Left kidney (tissue), 2 donors: ENCODE data around the gene TMC4. TPM values are rescaled to one million over a fixed set of nuclear protein-coding genes. Genes with fewer than 3 reads are reported as not detected.
A peak's percentile ranks its signal among the peaks of the same experiment; 100 is the strongest.

Experiments used
- DNase-seq: peaks from one replicate; pipeline ENCODE4 v3.0.0-alpha.2; 2013
- polyA plus RNA-seq: library from polyadenylated mRNA; unstranded; fragments of 120-200 nt; gene quantifications from one replicate; pipeline ENCODE4 v1.2.1, GENCODE V29; 2013; ENCODE audit not compliant: insufficient read length

TMC4 gene
- polyA plus RNA-seq, 1 donor: 32.3 TPM

DNA sequence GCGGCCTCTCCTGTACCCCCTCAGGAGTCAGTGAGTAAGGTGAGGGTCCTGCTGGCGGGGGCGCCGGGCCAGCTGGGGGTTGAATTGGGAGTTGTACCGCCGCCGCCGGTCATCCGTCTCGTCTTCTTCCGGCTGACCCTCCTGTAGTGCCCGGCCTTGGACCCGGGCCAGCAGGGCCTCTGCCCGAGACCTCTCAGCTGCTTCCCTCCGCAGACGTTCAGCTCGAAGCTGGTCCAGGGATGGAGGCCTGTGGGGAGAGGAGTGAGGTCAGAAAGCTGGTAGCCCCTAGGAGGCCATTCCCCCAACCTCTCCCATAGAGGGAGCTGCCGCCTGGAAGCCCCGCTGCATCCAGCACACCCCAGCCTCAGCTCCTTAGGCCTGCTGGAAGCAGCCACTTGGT is 17.3 kb downstream of the TMC4 start:
- DNase-seq: no peak

GRCh38 chr19:54154603-54155345 is 18.2 kb downstream of the TMC4 start:
- no peak for DNase-seq

- no peak for DNase-seq
These were observed 19.1 kb downstream of the TMC4 start for GRCh38 chr19:54153731-54154326.

GRCh38 chr19:54152878-54153524 is 20.0 kb downstream of the TMC4 start:
- no peak for DNase-seq

GRCh38 chr19:54152267-54152666 is 20.7 kb downstream of the TMC4 start:
- no peak for DNase-seq

- no peak for DNase-seq
These were observed 21.5 kb downstream of the TMC4 start for GRCh38 chr19:54151362-54152035.

DNA sequence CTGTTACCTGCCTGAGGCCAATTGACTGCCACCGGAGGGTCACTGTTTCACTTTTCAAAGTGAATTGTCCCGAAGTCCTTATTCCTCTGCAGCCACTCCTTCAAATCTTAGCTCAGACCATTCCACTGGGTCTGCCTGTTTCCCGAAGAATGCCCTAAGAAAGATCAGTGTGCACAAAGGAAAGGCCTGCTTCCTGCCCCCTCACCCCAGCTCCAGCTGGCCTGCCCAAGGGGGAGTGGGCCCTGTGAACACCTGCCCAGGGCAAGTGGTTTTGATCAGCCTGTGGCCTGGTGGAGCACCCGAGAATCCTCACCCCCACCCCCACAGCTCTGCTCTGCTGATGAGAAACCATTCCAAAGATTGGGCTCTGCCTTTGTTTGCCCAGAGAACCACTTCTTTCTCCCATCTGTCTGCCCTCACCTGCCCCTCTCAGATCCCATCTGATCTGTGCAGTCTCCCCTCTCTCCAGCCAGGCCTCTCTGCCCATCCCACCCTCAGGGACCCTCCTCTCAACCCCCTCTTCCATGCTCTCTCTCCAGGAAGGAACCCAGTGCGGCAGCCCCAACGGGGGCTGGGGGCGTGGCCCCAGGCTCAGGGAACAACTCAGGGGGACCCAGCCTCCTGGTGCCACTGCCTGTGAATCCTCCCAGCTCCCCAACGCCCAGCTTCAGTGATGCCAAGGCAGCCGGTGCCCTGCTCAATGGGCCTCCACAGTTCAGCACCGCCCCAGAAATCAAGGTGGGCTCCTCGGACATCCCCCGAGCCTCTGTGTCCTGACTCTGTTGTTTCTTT is 23.7 kb downstream of the TMC4 start:
- no peak for DNase-seq

DNA sequence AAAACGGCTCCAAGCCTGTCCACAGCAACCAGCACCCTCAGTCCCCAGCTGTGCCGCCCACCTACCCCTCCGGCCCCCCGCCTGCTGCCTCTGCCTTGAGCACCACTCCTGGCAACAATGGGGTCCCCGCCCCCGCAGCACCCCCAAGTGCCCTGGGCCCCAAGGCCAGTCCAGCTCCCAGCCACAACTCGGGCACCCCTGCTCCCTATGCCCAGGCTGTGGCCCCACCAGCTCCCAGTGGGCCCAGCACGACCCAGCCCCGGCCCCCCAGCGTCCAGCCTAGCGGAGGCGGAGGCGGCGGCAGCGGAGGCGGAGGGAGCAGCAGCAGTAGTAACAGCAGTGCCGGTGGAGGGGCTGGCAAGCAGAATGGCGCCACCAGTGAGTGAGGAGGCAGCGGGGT is 24.8 kb downstream of the TMC4 start:
- no peak for DNase-seq

GRCh38 chr19:54147676-54148075 is 25.3 kb downstream of the TMC4 start:
- peak; percentile 61 for DNase-seq

- DNase-seq: no peak
These were observed 27.3 kb downstream of the TMC4 start for GRCh38 chr19:54145541-54146158.

- no peak for DNase-seq
These were observed 30.7 kb downstream of the TMC4 start for GRCh38 chr19:54142166-54142780.

- no peak for DNase-seq
These were observed 31.6 kb downstream of the TMC4 start for GRCh38 chr19:54141356-54141755.

- DNase-seq: no peak
These were observed 34.3 kb downstream of the TMC4 start for GRCh38 chr19:54138489-54139256.

DNA sequence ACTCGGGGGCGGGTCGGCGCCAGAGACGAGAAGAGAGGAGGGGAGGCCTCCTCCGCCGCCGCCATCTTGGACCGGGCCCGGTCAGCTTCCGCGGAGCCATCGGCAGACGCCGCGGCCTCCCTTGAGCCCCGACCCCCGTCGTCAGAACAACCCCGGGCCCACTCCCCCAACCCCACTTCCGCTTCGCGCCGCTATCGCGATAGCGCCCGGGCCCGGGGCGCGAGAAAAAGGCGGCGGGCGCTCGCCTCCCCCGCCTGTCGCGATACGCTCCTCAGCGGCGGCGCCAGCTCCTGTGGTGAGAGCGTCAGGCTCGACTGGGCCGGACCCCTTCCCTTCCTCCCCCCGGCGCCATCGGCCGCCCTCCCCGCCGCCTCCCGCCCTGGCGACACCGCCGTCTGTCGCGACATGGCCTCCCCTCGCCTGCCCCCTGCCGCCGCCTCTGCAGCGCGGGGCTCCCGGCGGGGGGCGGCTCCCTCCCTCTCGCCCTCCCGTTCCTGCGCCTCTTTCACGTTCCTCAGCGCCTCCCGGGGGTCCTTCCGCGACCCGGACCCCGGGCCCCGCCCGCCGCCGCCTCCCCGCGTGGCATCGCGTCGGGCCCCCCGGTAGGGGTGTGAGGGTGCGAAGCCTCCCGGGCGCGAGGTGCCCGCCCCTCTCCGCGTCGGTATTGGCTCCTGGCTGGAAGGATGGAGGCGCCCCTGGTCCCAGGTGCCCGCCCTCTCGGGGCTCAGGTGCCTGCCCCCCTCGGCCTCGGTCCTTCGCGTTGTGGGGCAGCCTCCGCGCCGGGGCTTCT is 35.1 kb downstream of the TMC4 start, which contains the start of gene CNOT3:
CNOT3 (plus strand) TSS at position 64 of the 790 bp plus-strand sequence. CDS start 5,217 bp downstream, outside the sequence.
- DNase-seq: no peak

- peak; percentile 100 for DNase-seq
These were observed 35.9 kb downstream of the TMC4 start for GRCh38 chr19:54136864-54137698.

DNA sequence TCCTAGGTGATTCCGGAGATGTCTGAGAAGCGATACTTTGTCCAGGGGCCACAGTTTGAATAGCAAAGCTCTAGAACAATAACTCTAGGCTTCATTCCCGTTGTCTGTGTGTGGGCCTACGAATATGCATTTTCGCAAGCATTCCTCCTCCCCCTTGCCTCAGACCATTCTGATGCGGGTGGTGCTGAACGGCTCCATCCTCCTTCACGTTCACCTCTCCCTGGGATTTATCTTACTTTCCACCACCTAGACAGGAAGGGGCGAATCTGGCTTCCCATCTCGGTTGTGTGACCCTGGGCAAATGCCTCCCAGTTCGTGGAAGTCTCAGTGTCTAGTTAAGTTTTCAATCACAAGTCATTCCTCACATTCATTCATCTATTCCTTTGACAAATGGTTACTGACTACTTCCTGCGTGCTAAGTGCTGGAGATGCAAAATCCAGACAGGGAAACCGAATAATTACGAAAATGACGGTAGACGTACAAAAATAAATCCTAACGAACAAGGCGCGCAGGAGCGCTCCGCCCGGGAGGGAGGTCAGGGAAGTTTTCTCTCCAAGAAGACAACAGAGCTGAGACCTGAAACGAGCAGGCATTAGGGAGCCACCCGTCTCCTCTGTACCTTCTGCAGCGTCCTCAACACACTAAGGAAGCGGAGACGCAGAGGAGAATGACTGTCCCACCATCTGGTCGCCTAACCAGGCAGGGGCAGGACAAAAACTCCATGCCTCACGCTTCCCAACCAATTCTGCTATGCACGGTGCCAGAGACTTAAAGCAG is 36.7 kb downstream of the TMC4 start:
- DNase-seq: no peak

DNA sequence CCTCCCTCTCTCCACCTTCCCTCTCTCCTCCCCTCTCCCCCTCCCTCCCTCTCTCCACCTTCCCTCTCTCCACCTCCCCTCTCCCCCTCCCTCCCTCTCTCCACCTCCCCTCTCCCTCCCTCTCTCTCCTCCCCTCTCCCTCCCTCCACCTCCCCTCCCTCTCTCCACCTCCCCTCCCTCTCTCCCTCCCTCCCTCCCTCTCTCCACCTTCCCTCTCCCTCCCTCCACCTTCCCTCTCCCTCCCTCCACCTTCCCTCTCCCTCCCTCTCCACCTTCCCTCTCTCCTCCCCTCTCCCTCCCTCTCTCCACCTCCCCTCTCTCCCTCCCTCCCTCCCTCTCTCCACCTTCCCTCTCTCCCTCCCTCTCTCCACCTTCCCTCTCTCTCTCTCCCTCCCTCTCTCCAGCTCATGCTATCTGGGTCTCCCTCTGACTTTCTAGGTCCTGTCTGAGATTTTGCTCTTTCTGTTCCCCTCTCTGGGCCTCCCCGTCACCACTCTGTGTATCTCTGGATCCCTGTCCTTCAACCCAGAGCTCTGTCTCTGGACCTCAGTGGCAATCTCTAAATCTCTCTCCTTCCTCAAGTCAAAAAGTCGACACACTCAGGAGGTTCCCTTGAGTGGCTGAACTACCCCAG is 38.9 kb downstream of the TMC4 start:
- DNase-seq: no peak
